H54 (cell line): ENCODE results near the gene PRKAB1.

ENCODE experiments used
- DNase-seq: peaks from one replicate; pipeline ENCODE4 v3.0.0; 2011; ENCODE audit warnings: low spot score, mixed read lengths; ENCODE audit not compliant: insufficient read length
- FAIRE-seq: peaks from 3 replicates; lab custom pipeline; 2011; peaks lifted over from hg19 to GRCh38; lab: Jason Lieb, UNC
- POLR2A ChIP-seq: IDR thresholded peaks from 2 replicates; pipeline ENCODE4 v1.6.1; 2011; ENCODE audit warnings: low read depth, mild to moderate bottlenecking, low read length

PRKAB1 gene

GRCh38 chr12:119721306-119721705 is 53.4 kb downstream of the PRKAB1 start:
- TF ChIP-seq POLR2A, result no peak
- DNase-seq (no peak), FAIRE-seq (no peak)

- DNase-seq (no peak), FAIRE-seq (no peak)
- no peak for TF ChIP-seq POLR2A
These were observed 57.6 kb downstream of the PRKAB1 start for GRCh38 chr12:119725523-119725922.

GRCh38 chr12:119727600-119728443 is 59.9 kb downstream of the PRKAB1 start:
- DNase-seq, result no peak
- no peak for FAIRE-seq
- TF ChIP-seq POLR2A, result no peak

- DNase-seq (no peak), FAIRE-seq (no peak)
- TF ChIP-seq POLR2A, result no peak
These were observed 60.5 kb downstream of the PRKAB1 start for GRCh38 chr12:119728444-119728745.

- DNase-seq (no peak), FAIRE-seq (no peak)
- TF ChIP-seq POLR2A, result no peak
These were observed 61.9 kb downstream of the PRKAB1 start for GRCh38 chr12:119729871-119730270.

GRCh38 chr12:119730381-119730780 is 62.4 kb downstream of the PRKAB1 start:
- no peak for TF ChIP-seq POLR2A
- FAIRE-seq, result no peak
- no peak for DNase-seq
